Skin epidermis (tissue), 12 donors: ENCODE results near the gene ISCU.
"Not testable (repeated sequence)": the region's sequence is repeated elsewhere in the genome, so short reads cannot be mapped to it uniquely, and the experiment has no call there.

Experiments
- H3K27ac ChIP-seq, 21 experiments: fragments of 200-600 bp; sonication (generic) in 11 of 21; one replicate each; pipeline ENCODE4 v1.5.0; 2020; ENCODE audit warnings: mild to moderate bottlenecking in 3 of 21, inconsistent platforms in 2 of 21, moderate library complexity in 2 of 21
- H3K4me3 ChIP-seq, 7 experiments: fragments of 200-600 bp; sonication (generic) in 2 of 7; one replicate each; pipeline ENCODE4 v1.5.0; 2020; ENCODE audit warnings: inconsistent platforms in 2 of 7, mild to moderate bottlenecking in 2 of 7, moderate library complexity in 1 of 7

The ISCU gene

DNA sequence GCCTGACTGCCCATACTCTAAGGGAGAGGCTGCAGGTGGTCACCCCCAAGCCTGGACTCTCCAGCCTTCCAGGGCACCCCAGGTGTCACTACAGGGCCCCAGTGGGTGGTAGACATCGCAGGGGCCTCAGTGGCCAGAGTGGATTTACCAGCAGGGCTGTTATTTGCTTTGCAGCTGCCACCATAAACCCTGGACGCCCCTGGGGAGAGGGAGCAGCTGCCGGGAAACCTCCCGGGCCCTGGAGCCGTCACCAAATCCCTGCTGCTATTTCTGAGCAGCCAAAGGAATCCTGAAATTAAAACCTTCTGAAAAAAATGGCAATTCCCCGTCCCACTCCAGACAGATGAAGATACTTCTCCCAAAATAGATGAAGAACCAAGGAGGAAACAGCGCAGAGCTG is 21.6 kb downstream of the ISCU start:
- Histone ChIP-seq H3K27ac (peak overlapping the region in 12 of 21 experiments; percentile 8 to 73 (median 40)), H3K4me3 (no peak overlapping the region)

DNA sequence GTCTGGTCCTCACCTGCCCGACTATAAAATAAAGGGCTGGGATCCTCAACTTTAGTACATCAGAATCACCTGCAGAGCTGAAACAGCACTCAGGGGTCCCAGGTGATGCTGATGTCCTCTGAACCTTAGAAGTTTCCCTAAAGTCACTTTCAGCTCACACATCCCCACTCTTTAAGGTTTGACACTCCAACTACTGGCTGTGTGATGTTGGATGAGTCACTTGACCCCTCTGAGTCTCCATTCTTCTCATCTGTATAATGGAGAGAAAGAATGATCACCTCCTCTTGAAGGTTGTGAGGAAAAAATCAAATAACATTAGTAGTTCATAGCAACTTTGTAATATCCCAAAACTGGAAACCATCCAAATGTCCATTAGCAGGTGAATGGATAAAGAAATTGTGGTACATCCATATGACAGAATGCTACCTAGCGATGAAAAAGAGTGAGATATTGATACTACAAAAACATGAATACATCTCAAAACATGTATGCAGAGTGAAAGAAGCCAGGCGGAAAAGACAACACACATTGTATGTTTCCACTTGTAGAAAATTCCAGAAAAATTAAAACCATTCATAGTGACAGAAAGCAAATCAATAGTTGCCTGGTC is 22.2 kb downstream of the ISCU start:
- Histone ChIP-seq H3K27ac (peak overlapping the region in 6 of 21 experiments; percentile 13 to 65 (median 51)), H3K4me3 (no peak overlapping the region)

DNA sequence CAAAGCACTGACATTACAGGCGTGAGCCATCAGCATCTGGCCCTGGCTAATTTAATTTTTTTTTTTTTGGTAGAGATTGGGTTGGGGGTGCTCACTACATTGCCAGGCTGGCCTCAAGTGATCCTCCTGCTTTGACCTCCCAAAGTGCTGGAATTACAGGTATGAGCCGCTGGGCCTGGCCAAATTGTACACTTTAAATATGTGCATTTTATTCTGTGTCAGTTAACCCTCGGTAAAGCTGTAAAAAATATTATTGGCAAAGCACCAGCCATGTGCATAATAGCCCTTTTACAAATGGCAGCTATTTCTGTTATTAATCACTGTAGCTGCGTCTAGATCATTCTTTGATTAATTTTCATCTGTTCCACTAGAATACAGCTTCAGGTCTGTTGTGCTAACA is 23.5 kb downstream of the ISCU start:
- Histone ChIP-seq H3K27ac (no peak overlapping the region), H3K4me3 (no peak overlapping the region)

DNA sequence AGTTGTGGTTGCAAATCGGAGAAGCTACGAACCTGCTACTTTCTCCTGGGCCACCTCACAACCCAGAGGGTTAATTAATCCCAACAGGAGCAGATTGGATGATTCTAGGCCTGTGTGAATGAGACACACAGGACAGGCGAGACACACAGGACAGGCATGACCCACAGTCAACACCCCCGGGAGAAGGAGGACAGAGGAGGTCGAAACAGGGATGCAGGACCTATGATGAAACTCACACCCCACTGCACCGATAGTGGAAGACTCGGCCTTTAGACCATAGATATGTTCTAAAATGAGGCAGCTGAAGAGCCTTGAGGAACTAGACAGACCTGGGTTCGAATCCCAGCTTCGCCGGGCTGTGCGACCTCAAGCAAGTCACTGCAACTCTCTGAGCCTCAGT is 23.9 kb downstream of the ISCU start:
- H3K27ac ChIP-seq = no peak overlapping the region
- H3K4me3 ChIP-seq = no peak overlapping the region

DNA sequence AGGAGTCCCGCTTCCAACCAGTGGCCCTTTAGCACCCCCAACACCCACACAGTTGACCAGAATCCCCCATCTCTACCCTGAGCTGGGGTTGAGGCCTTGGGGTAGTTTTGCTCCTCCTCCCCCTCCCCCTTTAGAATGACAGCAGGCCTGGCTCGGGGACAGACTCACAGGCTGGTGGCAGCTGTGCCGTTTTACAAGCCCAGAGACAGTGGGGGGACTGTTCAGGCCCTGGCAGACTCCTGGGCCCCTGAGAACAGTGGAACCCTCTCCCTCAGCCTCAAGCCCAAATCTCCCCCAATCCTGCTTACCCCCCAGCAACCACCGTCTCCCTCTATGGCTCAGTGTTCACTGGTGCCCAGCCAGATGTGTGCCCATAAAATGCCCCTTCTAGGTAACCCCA is 25.4 kb downstream of the ISCU start:
- no peak overlapping the region for H3K4me3 ChIP-seq
- H3K27ac ChIP-seq = no peak overlapping the region

DNA sequence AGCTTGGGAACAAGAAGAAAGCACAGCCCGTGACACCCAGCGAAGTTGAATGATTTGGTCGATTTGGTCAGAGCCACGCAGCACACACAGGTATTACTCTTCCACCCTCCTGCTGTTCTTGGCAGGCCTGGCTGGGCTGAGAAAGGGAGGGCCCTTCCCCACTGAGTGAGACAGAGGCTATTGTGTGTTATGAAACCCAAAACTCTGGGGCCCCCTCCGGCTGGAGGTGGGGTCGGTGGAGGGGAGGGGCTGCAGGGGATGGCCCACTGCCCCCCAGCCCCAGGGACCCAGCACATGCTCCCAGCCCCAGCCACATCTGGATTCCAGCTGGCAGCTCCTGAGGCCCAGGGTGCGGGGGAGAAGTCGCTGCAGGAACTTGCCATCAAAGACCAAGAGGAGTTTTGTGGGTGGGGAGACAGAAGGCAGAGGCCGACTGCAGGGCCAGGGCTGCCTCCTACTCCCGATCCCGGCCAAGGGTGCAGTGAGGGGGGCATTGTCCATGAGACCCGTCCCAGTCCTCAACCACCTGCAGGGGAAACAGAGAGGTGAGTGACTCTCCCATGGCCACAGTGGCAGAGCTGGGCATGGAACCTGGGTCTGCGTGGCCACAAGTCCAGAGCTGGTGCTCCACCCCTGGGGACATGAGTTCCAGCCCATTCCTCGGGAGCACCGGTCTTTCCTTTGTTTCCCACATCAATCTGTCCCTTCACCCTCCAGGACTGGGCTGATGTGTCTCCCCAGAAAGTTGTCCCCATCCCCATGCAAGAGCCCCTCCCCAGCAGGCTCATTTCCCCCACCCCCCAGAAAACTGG is 26.8 kb downstream of the ISCU start:
- H3K4me3 ChIP-seq = no peak overlapping the region
- peak overlapping the region in 5 of 21 experiments; percentile 5 to 39 (median 13) for H3K27ac ChIP-seq

DNA sequence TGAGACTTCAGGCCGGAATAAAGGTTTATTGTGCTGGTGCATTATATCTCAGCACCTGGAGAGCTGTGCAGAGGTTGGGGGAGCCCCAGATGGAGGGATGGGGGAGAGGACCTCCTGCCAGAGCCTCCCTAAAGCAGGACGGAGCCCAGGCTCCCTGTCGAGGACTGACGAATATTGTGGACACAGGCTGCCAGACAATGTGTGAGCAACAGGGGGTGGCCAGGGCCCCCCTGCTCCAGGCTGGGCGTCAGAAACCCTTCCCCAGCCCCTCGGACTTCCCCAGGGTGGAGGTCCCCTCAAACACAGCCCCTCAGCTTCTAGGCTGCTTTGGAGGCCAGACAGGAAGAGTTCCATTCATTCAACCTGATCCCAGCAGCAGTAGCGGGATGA is 27.4 kb downstream of the ISCU start:
- no peak overlapping the region for H3K4me3 ChIP-seq

DNA sequence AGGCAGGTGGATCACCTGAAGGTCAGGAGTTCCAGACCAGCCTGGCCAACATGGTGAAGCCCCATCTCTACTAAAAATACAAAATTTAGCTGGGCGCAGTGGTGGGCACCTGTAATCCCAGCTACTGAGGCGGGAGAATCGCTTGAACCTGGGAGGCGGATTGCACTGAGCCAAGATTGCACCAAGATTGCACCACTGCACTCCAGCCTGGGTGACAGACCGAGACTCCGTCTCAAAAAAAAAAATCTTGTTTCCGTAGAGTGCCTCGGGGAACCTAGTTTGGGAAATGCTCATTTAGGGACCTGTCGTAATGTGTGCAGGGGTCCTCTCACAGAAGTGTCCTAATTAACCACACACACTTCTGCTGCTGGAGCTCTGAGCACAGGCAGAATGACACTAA is 28.1 kb downstream of the ISCU start:
- not testable (repeated sequence) for H3K27ac ChIP-seq, H3K4me3 ChIP-seq

More for the DNA sequence above, 27.4 kb downstream of the ISCU start:
- H3K27ac ChIP-seq = peak overlapping the region in 2 of 21 experiments; percentile 13 to 39

DNA sequence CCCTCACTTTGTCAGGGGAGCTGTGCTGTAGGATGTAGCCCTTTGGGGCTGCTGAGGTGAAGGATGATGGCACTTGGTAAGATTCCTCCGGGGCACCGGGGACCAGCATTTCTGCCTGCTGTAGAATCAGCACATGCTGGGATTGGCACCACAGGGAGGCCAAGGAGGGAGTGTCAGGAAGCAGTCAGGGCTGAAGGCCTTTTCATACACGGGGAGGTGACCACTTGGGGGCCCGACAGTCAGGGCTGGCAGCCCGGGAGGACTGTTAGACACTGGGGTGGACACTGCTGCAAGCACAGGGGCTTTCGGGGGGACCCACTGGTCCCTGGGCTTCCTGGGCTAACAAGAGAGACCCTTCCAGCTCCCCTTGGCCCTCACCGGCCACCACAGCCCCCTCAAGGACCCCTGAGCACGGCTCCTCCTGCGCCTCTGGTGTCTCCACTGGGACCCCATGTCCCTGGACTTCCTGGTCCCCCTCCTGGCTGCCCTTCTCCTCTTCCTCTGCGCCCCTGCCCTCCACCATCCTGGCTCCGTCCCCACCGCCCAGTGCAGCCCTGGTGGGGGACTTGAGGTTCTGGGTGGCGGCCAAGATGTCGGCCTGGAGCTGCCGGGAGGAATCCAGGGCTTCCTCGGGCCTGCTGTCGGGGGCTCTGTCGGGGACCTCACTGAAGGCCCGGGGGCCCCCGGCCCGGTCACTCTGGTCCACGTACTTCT is 29.0 kb downstream of the ISCU start:
- no peak overlapping the region for H3K27ac ChIP-seq
- H3K4me3 ChIP-seq = no peak overlapping the region

DNA sequence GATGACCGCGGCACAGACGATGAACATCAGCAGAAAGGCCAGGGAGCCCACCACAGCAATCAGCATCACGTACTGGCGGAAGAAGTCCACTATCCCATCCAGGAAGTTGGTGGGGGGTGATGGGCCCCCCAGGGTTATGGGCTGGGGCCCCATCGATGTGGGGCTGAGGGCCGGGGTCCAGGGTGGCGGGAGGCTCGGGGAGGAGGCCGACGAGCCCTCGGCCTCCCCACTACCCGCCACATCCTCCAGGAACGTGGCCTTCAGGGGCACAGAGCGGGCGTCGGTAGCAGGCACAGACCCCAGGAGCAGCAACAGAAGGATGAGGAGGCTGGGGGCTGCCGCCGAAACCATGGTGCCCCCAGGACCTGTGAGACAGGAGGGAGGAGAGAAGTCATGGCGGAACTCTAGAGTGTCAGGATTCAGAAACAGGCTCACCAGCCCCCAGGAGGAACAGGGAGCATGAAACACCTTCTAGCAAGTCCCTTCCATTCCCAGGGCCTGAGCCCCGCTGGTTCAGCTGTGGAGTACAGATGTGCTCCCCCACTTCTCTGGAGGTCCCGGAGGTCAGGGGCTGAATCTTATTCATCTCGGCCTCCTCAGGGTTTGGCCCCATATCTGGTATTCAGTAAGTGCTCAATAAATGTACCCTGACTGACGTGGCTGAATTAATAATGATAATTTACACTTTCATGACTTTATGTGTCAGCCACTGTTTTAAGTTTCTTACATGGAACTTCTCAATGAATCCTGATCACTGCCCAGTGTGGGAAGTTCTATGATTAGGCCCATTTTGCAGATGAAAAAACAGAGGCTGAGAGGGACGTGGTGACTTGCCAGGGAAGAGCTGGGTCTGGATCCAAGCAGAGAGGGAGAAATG is 29.9 kb downstream of the ISCU start:
- H3K4me3 ChIP-seq = no peak overlapping the region
- H3K27ac ChIP-seq = no peak overlapping the region

DNA sequence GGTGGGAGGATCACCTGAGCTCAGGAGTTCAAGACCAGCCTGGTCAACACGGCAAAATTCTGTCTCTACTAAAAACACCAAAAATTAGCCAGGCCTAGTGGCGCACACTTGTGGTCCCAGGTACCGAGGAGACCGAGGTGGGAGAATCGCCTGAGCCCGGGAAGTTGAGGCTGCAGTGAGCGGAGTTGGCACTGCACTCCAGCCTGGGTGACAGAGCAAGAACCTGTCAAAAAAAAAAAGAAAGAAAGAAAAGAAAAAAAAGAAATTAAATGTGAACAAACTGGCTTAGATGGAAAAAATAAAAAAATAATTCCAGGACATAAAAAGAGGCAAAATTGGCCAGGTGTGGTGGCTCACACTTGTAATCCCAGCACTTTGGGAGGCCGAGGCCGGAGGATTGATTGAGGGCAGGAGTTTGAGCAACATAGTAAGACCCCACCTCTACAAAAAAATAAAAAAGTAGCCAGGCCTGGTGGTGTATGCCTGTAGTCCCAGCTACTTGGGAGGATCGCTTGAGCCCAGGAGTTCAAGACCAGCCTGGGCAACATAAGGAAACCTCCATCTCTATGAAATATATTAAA is 32.0 kb downstream of the ISCU start:
- H3K4me3 ChIP-seq = no peak overlapping the region
- no peak overlapping the region for H3K27ac ChIP-seq

DNA sequence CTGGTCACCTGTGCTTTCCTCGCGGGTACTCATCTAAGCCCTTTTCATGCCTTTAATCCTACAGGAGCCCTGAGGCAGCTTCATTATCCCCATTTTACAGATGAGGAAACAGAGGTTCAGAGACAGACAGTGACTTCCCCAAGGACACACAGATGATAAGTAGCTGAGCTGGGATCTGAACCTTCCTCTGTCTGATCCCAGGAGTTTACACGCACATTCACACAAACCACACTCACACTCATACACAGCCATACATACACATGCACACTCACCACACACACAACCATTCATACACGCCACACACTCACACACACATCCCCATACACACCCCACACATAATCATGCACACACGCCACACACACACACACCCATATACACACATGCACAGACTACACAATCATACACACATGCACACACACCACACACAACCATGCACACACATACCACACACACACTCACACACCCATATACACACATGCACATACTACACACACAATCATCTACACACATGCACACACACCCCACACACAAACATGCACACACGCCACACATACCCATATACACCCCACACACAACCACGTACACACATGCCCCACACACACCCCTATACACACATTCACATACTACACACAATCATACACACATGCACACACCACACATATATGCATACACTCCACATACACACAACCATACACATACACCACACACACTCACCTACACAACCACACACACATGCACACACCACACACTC is 32.7 kb downstream of the ISCU start:
- Histone ChIP-seq H3K27ac (no peak overlapping the region), H3K4me3 (peak overlapping the region in 4 of 7 experiments; percentile 27 to 40 (median 32))

DNA sequence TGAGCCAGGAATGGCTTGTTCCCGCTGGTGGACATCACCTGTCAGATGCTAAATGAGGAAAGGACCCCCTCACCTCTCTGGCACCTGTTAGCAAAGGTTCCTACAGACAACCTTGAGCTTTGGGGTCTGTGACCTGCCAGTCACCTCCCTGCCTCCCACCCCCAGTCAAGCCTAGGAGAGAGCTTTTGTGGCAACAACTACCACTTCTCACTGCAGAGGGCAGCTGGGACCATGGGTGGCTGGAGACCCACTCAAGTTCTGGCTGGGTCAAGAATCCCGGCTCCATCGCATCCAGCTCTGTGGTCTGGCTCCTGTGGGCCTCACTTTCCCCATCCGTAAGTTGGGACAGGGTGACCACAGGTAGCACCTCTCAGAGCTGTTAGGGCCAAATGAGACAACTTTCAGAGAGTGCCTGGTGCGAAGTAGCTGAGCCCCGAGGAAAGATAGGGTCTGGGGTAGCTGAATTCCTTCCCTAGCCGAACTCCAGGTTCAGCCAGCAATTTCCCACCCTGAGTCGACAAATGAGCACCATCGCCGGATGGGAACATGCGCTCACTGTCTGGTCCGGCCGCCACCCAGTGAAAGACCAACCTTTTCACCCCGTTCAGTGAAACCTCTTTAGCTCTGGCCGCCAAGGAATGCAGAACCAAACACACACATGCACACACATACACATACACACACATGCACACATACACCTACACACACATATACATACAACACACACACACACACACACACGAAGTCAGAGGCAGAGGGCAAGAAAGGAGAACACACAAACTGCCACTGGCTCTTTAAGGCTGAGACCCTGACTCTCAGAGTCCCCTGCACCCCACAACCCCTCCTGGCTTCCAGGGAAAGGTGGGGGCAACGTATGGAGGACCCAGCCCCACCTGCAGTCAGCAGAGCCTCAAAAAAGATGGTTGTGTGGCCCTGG is 33.6 kb downstream of the ISCU start:
- peak overlapping the region; percentile 27 to 40 (median 34) for H3K4me3 ChIP-seq
- peak overlapping the region in 10 of 21 experiments; percentile 6 to 90 (median 61) for H3K27ac ChIP-seq

DNA sequence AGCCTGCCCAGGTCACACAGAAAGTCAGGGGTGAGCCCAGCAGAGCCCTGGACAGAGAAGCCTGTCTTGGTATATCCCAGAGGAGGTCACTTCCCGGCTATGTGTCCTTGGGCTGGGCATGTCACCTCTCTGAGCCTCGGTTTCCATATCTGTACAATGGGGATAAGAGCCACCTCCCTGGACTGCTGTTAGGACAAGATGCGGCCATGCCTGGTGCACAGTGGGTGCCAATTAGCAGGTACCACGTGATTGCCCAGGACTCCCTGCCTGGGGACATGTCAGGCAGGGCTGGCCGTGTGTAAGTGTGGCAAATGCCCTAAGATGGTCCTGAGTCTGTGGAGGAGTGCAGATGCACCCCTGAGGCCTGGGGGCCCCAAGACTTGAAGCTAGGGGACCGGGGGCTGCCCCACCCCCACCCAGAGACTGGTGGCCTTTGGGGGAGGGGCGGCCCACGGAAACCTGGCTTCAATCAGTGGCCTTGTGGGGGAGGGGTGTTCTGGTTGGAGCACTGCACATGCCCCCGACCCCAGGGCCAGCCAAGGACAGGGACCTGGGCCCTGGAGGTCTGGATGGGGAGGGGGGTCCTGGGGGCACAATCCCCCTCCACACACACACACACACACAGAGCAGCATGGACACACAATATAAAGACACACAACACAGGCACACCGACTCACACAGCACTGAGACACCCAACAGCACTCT is 34.6 kb downstream of the ISCU start:
- peak overlapping the region in 14 of 21 experiments; percentile 3 to 90 (median 61) for H3K27ac ChIP-seq
- peak overlapping the region; percentile 27 to 40 (median 34) for H3K4me3 ChIP-seq

DNA sequence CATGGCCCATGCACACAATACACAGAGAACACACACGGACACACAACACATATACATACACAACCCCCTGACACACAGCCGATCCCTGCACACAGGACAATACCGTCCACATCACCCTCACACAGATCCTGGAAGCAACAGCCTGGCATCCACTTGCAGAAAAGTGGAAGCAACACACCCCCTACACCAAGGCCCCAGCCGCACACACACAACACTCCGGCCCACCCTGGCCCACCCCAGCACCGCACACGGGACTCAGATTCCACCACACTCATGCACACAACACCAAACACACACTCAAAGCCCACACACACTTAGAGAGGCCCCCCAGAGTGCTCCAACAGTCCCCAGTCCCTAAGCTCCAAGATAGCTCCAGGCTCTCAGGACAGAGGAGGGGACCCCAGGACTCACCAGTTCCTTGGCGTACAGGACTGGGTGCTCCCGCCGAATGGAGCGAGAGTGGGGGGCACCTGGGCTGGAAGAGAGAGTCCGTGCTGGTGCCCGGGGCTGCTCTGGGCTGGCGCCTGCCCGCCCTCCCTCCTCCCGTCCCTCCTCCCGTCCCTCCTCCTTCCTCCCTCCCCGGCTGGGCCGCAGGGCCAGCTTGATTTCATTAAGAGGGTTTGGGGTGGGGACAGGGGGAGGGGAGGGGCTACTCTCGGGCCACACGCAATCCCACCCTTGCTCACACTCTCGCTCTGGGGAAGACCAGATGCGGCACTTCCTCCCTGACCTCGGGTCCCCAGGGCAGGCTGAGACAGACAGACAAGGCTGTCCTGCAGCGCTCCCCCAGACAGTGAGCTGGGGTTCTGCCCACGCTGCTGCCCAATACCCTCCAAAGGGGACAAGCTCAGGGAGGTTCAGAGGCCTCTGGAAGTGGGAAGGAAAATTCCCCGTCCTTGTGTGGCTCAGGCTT is 35.4 kb downstream of the ISCU start, which contains the start of gene TMEM119:
Gene TMEM119 (minus strand): TSS at position 526 of the 913 bp plus-strand sequence. CDS start 5,701 bp downstream, outside the sequence.
- Histone ChIP-seq H3K4me3 (peak within 1 kb of the TSS; percentile 27 to 40 (median 34)), H3K27ac (peak within 1 kb of the TSS in 17 of 21 experiments; percentile 3 to 90 (median 62))
